ENCODE results near the gene RFFL. TPM values are rescaled to one million over a fixed set of nuclear protein-coding genes. Genes with fewer than 3 reads are reported as not detected.

RFFL gene
- polyA plus RNA-seq, 2 of the 4 experiments (the other 2 are of a cell fraction): 22.7 to 35.5 TPM

DNA sequence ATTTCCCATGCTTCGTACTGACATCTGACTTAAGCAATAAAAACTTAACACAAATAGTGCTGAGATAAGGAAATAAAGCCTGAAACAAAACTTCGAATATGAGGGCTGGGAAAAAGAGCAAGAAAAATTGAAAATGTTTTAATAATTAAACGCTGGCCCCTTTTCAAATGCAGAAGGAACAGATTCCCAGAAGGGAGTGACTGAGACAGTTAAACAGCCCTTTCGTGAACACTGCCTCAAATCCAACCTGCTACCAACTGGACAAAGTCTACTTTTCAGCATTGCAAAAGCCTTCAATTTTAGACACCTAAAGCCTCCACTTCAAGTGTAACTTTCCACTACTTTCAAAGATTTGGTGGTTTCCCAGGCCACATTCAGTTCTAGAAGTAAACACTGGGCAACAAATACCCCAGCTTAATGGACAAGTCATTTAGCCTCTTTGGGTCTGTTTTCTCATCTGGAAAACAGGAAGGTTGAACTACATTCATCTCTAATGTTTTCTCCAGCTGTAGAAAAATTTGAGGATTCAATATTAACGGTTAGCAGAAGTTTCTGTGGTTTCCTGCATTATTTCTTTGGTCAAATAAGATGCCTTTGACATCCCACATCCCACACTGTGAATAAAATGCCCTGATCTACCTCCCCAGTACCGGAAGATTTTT is 11.8 kb downstream of the RFFL start:
- TF ChIP-seq MAFK (IDR thresholded peaks at IDR 0.05; ENCODE audit: partially characterized antibody): peak; percentile 83
- TF ChIP-seq, protein P1, sequence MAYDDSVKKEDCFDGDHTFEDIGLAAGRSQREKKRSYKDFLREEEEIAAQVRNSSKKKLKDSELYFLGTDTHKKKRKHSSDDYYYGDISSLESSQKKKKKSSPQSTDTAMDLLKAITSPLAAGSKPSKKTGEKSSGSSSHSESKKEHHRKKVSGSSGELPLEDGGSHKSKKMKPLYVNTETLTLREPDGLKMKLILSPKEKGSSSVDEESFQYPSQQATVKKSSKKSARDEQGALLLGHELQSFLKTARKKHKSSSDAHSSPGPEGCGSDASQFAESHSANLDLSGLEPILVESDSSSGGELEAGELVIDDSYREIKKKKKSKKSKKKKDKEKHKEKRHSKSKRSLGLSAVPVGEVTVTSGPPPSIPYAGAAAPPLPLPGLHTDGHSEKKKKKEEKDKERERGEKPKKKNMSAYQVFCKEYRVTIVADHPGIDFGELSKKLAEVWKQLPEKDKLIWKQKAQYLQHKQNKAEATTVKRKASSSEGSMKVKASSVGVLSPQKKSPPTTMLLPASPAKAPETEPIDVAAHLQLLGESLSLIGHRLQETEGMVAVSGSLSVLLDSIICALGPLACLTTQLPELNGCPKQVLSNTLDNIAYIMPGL (CRISPR knock-in tag; IDR thresholded peaks at IDR 0.05; ENCODE audit: borderline replicate concordance): no peak
- TF ChIP-seq, protein P2, sequence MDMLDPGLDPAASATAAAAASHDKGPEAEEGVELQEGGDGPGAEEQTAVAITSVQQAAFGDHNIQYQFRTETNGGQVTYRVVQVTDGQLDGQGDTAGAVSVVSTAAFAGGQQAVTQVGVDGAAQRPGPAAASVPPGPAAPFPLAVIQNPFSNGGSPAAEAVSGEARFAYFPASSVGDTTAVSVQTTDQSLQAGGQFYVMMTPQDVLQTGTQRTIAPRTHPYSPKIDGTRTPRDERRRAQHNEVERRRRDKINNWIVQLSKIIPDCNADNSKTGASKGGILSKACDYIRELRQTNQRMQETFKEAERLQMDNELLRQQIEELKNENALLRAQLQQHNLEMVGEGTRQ (IDR thresholded peaks at IDR 0.05): no peak
- peaks cover 50% of the 10 kb centered on the region for H3K4me1 ChIP-seq
- H3K4me2 ChIP-seq: peak overlapping the region; percentile 62
- peak in 1 of 2 experiments; percentile 26; a peak in 3 of 6 replicates for ATAC-seq
- ChIA-PET POLR2A (no interaction called here), CTCF (interaction anchor here (1.3 to 1.5 kb wide), 3 partner anchors 8 to 68 kb away, joined by 3 to 4 read pairs (median 3); no protein-coding TSS in a partner anchor)
- WGBS (ENCODE audit: missing lambda C conversion rate): 29% methylated on average over 6 of the region's 6 CpGs
- no peak for DNase-seq (ENCODE audit: low read depth in 1 of 2, low spot score in 1 of 2)
- no peak for FAIRE-seq
- H3K9me3 ChIP-seq: no peaks in the 10 kb centered on the region
- peak overlapping the region; percentile 23 to 29; a peak in 5 of 6 replicates for H3K27ac ChIP-seq
- no peak overlapping the region for H3K4me3 ChIP-seq

DNA sequence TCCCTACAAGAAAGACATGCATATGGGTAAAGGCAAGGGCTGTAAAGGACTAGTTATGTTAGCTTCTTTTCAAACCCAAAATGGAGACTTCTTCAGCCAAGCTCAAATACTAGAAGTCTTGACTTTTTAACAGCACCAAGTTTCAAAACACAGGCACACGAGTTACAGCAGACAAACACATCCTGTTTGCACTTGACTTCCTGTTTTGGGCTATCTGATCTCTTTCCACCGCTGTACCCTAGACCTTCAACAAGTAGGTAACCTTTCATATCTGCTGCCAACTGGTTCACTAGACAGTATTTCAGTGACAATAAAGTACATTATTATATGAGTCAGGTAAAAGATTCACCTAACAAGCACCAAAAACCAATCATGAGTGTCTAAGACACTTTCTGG is 12.3 kb downstream of the RFFL start:
- Histone ChIP-seq H3K9me3 (no peaks in the 10 kb centered on the region), H3K4me1 (peaks cover 55% of the 10 kb centered on the region), H3K4me2 (peak overlapping the region; percentile 62), H3K4me3 (no peak overlapping the region), H3K27ac (peak overlapping the region; percentile 23 to 29; a peak in 5 of 6 replicates)
- ChIA-PET POLR2A (no interaction called here), CTCF (interaction anchor here (1.3 to 1.4 kb wide), 2 partner anchors 9 to 69 kb away, joined by 3 to 4 read pairs; no protein-coding TSS in a partner anchor)
- FAIRE-seq (no peak), DNase-seq (ENCODE audit: low read depth in 1 of 2, low spot score in 1 of 2) (no peak), ATAC-seq (no peak)
- TF ChIP-seq ZC3H11A (IDR thresholded peaks at IDR 0.05): no peak
- TF ChIP-seq, protein P3, sequence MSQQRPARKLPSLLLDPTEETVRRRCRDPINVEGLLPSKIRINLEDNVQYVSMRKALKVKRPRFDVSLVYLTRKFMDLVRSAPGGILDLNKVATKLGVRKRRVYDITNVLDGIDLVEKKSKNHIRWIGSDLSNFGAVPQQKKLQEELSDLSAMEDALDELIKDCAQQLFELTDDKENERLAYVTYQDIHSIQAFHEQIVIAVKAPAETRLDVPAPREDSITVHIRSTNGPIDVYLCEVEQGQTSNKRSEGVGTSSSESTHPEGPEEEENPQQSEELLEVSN (IDR thresholded peaks at IDR 0.05; ENCODE audit: borderline replicate concordance, low read depth): no peak
- TF ChIP-seq ZFP36 (IDR thresholded peaks at IDR 0.05; ENCODE audit: borderline replicate concordance, partially characterized antibody): no peak
- no peak for TF ChIP-seq EHMT2 (IDR thresholded peaks at IDR 0.05; ENCODE audit: low read depth)
- no peak for TF ChIP-seq NPAS2 (CRISPR knock-in tag; IDR thresholded peaks at IDR 0.05; ENCODE audit: borderline replicate concordance)
- no peak for TF ChIP-seq NFE2L2 (conservative IDR thresholded peaks at IDR 0.05; ENCODE audit: low read length)
- no peak for TF ChIP-seq BHLHE40 (IDR thresholded peaks at IDR 0.05; ENCODE audit: low read depth, low read length)
- no peak for TF ChIP-seq HOXA7 (CRISPR knock-in tag; IDR thresholded peaks at IDR 0.05)
- no peak for TF ChIP-seq FOXS1 (CRISPR knock-in tag; IDR thresholded peaks at IDR 0.05)
- no peak for TF ChIP-seq NR3C1 (IDR thresholded peaks at IDR 0.05)
- TF ChIP-seq KDM5A (IDR thresholded peaks at IDR 0.05): no peak
- TF ChIP-seq ZNF302 (CRISPR knock-in tag; IDR thresholded peaks at IDR 0.05): no peak
- TF ChIP-seq CBX8 (IDR thresholded peaks at IDR 0.05): no peak
- no peak for TF ChIP-seq HOXB5 (CRISPR knock-in tag; IDR thresholded peaks at IDR 0.05)
- TF ChIP-seq CBX2 (IDR thresholded peaks at IDR 0.05; ENCODE audit: borderline replicate concordance, low read depth): no peak
- TF ChIP-seq HOXB13 (CRISPR knock-in tag; IDR thresholded peaks at IDR 0.05; ENCODE audit: low read depth): no peak
- no peak for TF ChIP-seq SREBF2 (IDR thresholded peaks at IDR 0.05)
- TF ChIP-seq, protein P4, sequence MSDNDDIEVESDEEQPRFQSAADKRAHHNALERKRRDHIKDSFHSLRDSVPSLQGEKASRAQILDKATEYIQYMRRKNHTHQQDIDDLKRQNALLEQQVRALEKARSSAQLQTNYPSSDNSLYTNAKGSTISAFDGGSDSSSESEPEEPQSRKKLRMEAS (IDR thresholded peaks at IDR 0.05): no peak
- TF ChIP-seq, protein P5, sequence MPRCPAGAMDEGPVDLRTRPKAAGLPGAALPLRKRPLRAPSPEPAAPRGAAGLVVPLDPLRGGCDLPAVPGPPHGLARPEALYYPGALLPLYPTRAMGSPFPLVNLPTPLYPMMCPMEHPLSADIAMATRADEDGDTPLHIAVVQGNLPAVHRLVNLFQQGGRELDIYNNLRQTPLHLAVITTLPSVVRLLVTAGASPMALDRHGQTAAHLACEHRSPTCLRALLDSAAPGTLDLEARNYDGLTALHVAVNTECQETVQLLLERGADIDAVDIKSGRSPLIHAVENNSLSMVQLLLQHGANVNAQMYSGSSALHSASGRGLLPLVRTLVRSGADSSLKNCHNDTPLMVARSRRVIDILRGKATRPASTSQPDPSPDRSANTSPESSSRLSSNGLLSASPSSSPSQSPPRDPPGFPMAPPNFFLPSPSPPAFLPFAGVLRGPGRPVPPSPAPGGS (IDR thresholded peaks at IDR 0.05): no peak
- TF ChIP-seq, protein P6, sequence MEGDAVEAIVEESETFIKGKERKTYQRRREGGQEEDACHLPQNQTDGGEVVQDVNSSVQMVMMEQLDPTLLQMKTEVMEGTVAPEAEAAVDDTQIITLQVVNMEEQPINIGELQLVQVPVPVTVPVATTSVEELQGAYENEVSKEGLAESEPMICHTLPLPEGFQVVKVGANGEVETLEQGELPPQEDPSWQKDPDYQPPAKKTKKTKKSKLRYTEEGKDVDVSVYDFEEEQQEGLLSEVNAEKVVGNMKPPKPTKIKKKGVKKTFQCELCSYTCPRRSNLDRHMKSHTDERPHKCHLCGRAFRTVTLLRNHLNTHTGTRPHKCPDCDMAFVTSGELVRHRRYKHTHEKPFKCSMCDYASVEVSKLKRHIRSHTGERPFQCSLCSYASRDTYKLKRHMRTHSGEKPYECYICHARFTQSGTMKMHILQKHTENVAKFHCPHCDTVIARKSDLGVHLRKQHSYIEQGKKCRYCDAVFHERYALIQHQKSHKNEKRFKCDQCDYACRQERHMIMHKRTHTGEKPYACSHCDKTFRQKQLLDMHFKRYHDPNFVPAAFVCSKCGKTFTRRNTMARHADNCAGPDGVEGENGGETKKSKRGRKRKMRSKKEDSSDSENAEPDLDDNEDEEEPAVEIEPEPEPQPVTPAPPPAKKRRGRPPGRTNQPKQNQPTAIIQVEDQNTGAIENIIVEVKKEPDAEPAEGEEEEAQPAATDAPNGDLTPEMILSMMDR (IDR thresholded peaks at IDR 0.05): no peak
- WGBS (ENCODE audit: missing lambda C conversion rate): 26% methylated on average over 2 of the region's 2 CpGs
